Left lobe of liver (tissue), 2 donors: Measurements from ENCODE around the gene TMPRSS11F. TPM values are rescaled to one million over a fixed set of nuclear protein-coding genes. Genes with fewer than 3 reads are reported as not detected.

Source experiments
- ATAC-seq: fragments of 200-7000 bp; cut with Tn5 transposase; one replicate; pipeline ENCODE4 v1.9.1; 2020; ENCODE audit warnings: mild to moderate bottlenecking, moderate library complexity
- DNase-seq: peaks from one replicate; pipeline ENCODE4 v3.0.0-alpha.2; 2020; ENCODE audit warnings: low spot score
- total RNA-seq: library from RNA; stranded (reverse); gene quantifications from one replicate; pipeline ENCODE4 v1.2.1, GENCODE V29; 2021
- donor health status: DM: no; HTN: no; CAD: no; lungs with moderate emphysema.
- donor health status: DM: no; HTN: yes; CAD: no.

TMPRSS11F gene
- total RNA-seq, 1 donor from 2014 or later, result not detected

DNA sequence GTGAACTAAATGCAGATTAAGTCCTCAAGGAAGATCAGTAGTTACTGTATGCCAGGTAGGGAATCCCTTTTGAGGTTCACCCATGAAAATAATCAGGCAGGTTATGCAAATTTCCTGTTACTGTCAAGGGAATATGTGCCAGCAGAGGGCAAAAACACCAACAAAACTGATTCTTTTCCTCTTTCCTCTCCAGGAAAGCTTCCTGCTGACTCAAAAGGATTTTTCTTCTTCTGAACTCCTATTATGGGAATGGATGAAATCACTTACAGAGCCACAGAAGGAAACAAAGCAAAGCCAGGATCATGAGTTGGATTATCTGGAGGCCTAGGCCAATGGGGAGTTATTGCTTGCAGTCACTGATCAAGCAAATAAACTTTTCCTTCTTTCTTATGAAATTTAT, 49.7 kb downstream of the TMPRSS11F start:
- ATAC-seq, result no peak
- no peak for DNase-seq

DNA sequence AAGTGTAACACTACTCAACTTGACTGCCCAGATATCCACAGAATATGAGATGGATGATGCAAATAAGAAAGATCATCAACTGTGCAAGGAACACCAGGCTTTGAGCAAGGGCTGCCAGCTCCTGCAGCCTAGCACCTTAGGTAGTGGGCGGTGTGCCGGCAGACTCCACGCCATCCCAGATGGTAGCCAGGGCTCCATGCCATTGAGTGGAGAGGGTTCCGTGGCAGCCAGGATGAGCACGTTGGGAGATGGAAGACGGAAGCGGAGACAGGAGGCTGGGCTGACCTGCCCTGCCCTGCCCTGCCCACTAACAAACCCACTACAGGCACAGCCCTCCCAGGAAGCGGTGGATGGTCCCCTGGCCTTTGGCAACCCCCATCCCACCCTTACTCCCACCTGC, 51.9 kb downstream of the TMPRSS11F start:
- ATAC-seq (no peak), DNase-seq (no peak)

- ATAC-seq, result no peak
- DNase-seq, result no peak
Observed at GRCh38 chr4:68077301-68077700, 52.4 kb downstream of the TMPRSS11F start.

DNA sequence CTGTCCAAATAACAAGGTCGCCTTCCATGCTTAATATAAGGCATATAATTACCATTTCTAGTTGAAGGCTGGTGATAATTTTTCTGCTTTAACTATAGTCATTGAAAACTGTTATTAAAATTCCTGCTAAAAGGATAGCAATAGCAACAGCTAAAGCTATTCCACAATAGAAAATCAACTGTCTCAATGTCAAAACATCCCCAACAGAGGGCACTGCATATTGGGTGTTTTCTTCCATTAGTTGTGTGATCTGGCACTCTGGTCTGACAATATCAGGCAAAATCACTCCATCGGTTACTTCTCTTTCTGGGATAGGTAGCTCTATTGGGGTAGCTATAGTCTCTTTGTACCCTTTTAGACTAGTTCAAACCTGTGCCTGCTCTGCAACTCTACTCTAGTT, 53.5 kb downstream of the TMPRSS11F start:
- DNase-seq (no peak), ATAC-seq (no peak)

DNA sequence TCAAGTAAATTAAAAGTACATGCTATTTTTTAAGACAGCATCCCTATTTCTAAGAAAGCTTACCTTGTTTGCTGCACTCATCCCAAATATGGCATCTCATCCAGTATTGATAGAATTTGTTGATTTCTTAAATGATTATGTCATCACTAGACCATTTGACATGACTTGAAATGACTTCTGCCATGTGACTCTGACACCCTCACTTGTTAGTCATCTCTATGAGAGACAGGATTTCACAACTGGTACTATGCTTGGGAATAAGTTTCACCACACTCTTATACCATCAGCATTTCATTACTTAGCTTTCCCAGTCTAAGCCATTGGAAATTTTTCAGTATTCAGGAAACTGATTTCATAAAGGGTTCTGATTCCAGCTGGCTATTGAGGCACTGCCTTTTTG, 55.3 kb downstream of the TMPRSS11F start:
- DNase-seq (no peak), ATAC-seq (no peak)

DNA sequence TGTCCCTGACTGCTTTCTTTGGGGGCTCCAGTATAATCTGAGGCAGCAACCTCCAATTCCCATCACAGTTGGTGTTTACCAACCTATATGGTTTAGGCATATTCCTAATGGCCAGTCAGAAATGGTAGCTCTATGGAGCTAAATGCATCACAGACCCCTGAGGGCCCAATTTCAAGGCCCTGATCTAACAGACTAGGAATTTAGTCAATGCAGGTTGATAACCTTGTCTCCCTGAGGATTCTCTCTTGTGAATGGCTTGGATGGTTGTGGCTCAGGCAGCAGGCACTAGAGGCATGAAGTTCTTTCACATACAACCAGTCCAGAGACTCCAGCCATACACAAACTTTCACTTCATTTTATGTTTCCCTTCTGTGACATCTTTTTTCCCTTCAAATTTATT, 59.4 kb downstream of the TMPRSS11F start:
- DNase-seq (no peak), ATAC-seq (no peak)

DNA sequence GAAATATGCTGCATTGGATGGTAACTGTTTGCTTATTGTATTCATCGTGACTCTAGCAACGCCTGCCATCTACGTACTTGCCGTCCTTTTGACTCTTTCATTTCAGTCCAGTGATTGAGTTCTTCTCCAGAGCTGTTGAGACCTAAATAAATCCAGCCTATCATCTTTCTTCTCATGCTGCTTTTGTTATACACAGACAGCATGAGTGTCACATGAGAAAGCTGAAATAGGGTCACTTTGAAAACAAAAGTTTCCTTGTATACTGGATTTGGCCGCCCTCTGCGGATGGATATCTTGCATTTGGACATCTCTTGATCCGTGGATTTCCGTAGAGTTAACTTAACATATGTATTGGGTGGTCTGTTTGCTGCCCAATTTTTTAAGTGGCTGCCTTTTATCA, 67.2 kb downstream of the TMPRSS11F start:
- ATAC-seq (no peak), DNase-seq (no peak)

- DNase-seq (no peak), ATAC-seq (no peak)
Observed at GRCh38 chr4:68038272-68038671, 91.4 kb downstream of the TMPRSS11F start.

- no peak for ATAC-seq
Observed at GRCh38 chr4:68021185-68021584, 108.5 kb downstream of the TMPRSS11F start.

GRCh38 chr4:68011684-68012083, 118.0 kb downstream of the TMPRSS11F start:
- ATAC-seq, result no peak
- DNase-seq, result no peak

More at GRCh38 chr4:68021185-68021584, 108.5 kb downstream of the TMPRSS11F start:
- no peak for DNase-seq

Other genes with a start within 250 kb of the TMPRSS11F start
- not detected for gene TMPRSS11D, start 245.9 kb downstream of the TMPRSS11F start, total RNA-seq
- gene TMPRSS11A, start 166.4 kb downstream of the TMPRSS11F start, total RNA-seq, result not detected
- not detected for gene TMPRSS11B, start 115.8 kb upstream of the TMPRSS11F start, total RNA-seq
- gene YTHDC1, start 220.2 kb upstream of the TMPRSS11F start, total RNA-seq, result 25.2 TPM